WTC11 (cell line): ENCODE results near the gene RASA4B. TPM values are rescaled to one million over a fixed set of nuclear protein-coding genes. Genes with fewer than 3 reads are reported as not detected.
"Not testable (repeated sequence)": the region's sequence is repeated elsewhere in the genome, so short reads cannot be mapped to it uniquely, and the experiment has no call there.

Experiments
- ATAC-seq: fragments of 200-7000 bp; cut with Tn5 transposase; 2 replicates; pipeline ENCODE4 v1.10.0; 2021; ENCODE audit warnings: mild to moderate bottlenecking, moderate library complexity
- CTCF ChIA-PET: fragments of 300-600 bp; sonication (Branson Sonifier 250); formaldehyde crosslinking; loops from one replicate; lab custom pipeline; 2021; ENCODE audit warnings: antibody characterized with exemption; lab: Charles Lee
- POLR2A ChIA-PET: fragments of 350-600 bp; sonication (Branson Sonifier 250); formaldehyde crosslinking; loops from one replicate; lab custom pipeline; 2021; ENCODE audit warnings: antibody characterized with exemption; lab: Charles Lee
- DNase-seq: peaks from one replicate; pipeline ENCODE4 v3.0.0; 2021; ENCODE audit warnings: low spot score
- H3K27ac Mint-ChIP-seq: 2 replicates; pipeline ENCODE4 v1.8.0; 2021; ENCODE audit warnings: mixed read lengths
- H3K27me3 Mint-ChIP-seq: 2 replicates; pipeline ENCODE4 v1.8.0; 2021; ENCODE audit warnings: low read depth, mild to moderate bottlenecking, moderate library complexity, mixed read lengths
- H3K36me3 Mint-ChIP-seq: 2 replicates; pipeline ENCODE4 v1.8.0; 2021; ENCODE audit warnings: mixed read lengths
- H3K4me1 Mint-ChIP-seq: 2 replicates; pipeline ENCODE4 v1.8.0; 2022; ENCODE audit warnings: mixed read lengths
- H3K4me3 Mint-ChIP-seq: 2 replicates; pipeline ENCODE4 v1.8.0; 2021; ENCODE audit warnings: mild to moderate bottlenecking, moderate library complexity, mixed read lengths
- H3K9me3 Mint-ChIP-seq: 2 replicates; pipeline ENCODE4 v1.8.0; 2021; ENCODE audit warnings: mixed read lengths
- total RNA-seq: library from RNA; stranded (reverse); gene quantifications from 3 replicates; pipeline ENCODE4 v1.2.3, GENCODE V29; 2021

Gene RASA4B
- total RNA-seq, 1 experiment from 2014 or later: 3.9 TPM

DNA sequence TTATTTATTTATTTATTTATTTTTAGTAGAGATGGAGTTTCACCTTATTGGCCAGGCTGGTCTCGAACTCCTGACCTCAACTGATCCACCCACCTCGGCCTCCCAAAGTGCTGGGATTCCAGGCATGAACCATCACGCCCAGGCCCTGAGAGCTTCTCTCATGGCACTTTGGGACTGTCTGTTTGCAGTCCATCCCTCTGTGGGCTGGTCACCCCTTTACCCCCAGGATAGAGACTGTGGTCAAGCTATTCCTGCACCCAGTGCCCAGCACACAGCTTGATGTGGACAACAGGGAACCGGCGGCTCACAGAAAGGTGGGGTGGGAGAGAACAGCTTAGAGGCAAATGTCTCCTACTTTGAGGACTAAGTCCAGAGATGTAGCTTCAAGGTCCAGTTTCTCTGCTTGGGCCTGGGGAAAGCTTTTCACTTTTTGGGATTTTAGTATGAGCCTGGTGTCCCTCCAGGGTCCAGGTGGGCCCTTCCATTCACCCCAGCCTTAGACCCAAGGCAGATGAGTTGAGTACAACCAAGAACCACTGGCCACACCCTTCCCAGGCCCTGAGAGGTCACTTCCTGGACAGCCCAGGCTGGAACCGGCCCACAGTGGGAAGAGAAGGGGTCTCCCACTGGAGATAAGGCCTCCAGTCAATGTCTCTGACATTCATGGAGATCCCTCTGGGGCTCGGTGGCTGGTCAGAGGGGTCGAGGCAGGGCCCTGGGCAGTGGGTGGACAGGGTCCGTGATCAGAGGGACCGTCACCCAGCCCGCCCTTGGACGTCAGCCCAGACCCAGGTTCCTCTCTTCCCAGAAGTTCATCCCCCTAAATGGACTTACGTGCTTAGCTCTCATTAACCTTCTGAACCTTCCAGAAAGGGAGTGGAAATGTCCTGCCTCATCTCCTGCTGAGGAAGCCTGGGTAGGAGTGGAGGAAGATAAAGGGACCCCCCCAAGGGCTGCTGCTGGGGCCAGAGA is 10.5 kb upstream of the RASA4B start:
- POLR2A ChIA-PET, H3K9me3 Mint-ChIP-seq, H3K4me1 Mint-ChIP-seq, CTCF ChIA-PET, ATAC-seq, H3K27ac Mint-ChIP-seq, H3K4me3 Mint-ChIP-seq, H3K27me3 Mint-ChIP-seq, H3K36me3 Mint-ChIP-seq, DNase-seq: not testable (repeated sequence)

DNA sequence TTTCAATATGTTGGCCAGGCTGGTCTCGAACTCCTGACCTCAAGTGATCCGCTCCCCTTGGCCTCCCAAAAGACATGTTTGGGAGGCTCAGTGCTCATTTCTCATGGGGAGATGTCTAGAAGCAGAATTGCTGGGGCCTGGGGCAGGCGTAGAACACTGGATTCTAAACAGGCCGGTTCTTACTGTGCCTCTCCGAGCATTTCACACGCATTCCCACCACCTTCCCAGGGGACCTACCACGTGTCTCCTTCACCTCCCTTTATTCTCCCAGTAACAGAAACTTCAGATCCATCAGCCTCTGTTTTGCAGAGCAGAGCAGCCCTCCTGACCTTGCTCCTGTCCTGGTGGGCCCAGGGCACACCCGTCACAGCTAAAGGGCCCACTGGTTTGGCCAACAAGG is 9.6 kb upstream of the RASA4B start:
- H3K36me3 Mint-ChIP-seq, DNase-seq, H3K27ac Mint-ChIP-seq, CTCF ChIA-PET, H3K9me3 Mint-ChIP-seq, H3K4me3 Mint-ChIP-seq, H3K27me3 Mint-ChIP-seq, POLR2A ChIA-PET, H3K4me1 Mint-ChIP-seq: not testable (repeated sequence)
- ATAC-seq: 0 out of 2 replicates have a peak, but pooled peaks have one; percentile 7

DNA sequence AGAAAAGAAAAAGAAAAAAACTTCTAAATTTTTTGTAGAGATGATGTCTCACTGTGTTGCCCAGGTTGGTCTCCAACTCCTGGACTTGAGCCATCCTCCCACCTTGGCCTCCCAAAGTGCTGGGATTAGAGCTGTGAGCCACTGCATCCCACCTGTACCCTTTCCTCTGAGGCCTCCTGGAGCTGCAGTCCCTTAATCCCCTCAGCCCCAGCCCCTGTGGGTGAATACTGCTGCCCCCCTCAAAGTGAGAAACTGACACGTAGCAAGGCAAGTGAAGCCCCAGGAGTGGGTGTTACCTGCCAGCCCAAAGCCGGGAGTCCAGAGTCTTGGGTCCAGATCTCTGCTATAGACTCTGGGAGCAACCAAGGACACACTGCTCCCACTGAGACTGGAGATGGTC is 7.2 kb upstream of the RASA4B start:
- H3K36me3 Mint-ChIP-seq, ATAC-seq, H3K27ac Mint-ChIP-seq, H3K9me3 Mint-ChIP-seq, H3K4me3 Mint-ChIP-seq, POLR2A ChIA-PET, CTCF ChIA-PET, H3K27me3 Mint-ChIP-seq, H3K4me1 Mint-ChIP-seq, DNase-seq: not testable (repeated sequence)

DNA sequence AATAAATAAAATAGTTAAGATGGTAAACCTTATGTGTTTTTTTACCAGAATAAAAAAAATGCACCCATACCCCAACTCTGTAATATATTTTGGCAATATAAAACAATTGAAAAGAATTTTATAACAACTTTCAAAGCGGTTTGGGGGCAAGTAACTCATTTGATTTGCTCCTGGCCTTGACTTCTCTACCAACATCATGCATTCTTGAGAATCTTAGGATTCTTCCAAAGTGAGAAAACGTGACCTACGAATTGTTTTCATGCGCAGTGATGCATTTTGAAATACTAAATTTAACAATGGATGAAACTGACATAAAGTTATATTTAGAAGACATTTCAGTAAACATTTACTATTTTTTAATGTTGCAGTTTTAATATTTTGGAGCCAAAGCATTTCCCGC is 3.2 kb upstream of the RASA4B start:
- H3K4me1 Mint-ChIP-seq, POLR2A ChIA-PET, DNase-seq, H3K36me3 Mint-ChIP-seq, ATAC-seq, H3K27me3 Mint-ChIP-seq, H3K4me3 Mint-ChIP-seq, H3K9me3 Mint-ChIP-seq, H3K27ac Mint-ChIP-seq, CTCF ChIA-PET: not testable (repeated sequence)

DNA sequence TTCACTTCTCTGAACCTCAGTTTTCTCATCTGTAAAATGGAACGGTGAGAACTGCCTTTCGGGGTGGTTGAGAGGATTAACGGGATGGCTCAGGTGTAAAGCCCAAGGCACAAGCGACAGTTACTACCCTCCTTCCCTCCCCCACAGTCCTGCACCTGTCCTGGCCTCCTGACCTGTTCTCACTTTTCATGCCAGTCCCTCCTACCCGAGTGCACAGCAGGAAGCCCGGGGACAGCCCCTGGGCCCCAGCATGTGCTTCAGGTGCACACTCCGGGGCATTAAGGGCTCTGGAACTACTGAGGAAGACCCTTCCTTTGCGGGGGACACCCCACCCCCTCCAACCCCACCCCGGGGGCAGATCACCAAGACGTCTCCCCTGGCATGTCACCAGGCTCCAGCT is 626 bp downstream of the RASA4B start:
- H3K27ac Mint-ChIP-seq, DNase-seq, H3K4me3 Mint-ChIP-seq, H3K27me3 Mint-ChIP-seq, POLR2A ChIA-PET, CTCF ChIA-PET, H3K9me3 Mint-ChIP-seq, H3K36me3 Mint-ChIP-seq, ATAC-seq, H3K4me1 Mint-ChIP-seq: not testable (repeated sequence)

DNA sequence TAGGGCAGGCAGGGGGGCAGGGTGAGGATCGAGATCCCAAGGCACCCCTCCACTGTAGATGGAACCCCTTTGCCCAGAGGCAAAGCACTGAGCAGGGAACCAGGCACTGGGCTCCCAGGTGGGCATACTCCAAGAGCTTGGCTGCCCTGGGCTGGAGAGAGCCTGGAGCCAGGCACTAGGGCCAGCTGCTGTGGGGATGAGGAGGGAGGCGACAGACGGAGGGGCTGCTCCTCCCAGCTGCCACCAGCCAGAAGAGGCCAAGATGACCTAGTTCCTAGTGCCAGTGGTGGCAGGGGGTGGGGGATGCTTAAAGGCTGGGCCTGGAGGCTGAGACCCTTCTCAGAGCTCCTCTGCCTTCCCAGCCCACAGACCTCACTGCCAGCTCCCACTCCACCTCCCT is 1.7 kb downstream of the RASA4B start:
- H3K4me1 Mint-ChIP-seq, H3K27me3 Mint-ChIP-seq, H3K36me3 Mint-ChIP-seq, CTCF ChIA-PET, POLR2A ChIA-PET, H3K9me3 Mint-ChIP-seq, H3K27ac Mint-ChIP-seq, H3K4me3 Mint-ChIP-seq, DNase-seq: not testable (repeated sequence)
- ATAC-seq: peak; percentile 1

DNA sequence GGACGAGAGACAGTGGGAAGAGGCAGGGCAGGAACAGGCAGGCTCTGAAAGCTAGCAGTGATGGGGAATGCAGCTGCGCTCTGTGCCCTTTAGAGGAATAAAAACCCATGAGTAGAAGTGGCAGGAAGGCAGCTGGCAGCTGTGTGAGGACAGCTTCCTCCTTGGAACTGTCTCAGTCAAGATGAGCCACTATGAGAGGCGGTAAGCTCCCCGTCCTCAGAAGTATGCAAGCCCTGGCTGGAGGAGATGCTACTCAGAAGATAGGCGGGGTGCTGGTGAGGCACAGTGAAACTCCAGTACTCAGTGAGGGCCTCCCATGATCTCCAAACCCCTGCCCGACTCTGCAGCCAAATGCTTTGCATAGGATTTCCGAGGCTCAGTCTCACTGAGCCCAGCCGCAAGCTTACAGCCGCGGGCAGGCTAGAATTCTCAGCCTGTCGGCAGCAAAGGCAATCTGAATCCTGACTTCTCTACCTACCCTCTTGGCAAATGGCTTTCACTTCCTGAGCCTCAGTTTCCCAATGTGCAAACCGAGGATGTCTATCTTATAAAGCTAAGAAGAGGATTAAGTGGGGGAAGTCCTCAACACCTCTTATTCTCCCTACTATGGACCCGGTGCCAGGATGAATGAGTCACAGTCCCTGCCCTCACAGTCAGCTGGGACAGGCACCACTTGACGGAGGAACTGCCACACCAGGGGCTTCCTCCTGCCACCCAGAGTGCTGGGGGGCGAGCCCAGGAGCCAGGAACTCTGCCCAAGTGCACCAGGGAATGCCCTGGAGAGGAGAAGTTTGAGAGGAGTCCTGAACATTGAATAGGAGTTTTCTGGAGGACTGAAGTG is 2.5 kb downstream of the RASA4B start:
- H3K27me3 Mint-ChIP-seq, H3K4me3 Mint-ChIP-seq, H3K27ac Mint-ChIP-seq, ATAC-seq, POLR2A ChIA-PET, H3K9me3 Mint-ChIP-seq, DNase-seq, H3K4me1 Mint-ChIP-seq, H3K36me3 Mint-ChIP-seq, CTCF ChIA-PET: not testable (repeated sequence)

DNA sequence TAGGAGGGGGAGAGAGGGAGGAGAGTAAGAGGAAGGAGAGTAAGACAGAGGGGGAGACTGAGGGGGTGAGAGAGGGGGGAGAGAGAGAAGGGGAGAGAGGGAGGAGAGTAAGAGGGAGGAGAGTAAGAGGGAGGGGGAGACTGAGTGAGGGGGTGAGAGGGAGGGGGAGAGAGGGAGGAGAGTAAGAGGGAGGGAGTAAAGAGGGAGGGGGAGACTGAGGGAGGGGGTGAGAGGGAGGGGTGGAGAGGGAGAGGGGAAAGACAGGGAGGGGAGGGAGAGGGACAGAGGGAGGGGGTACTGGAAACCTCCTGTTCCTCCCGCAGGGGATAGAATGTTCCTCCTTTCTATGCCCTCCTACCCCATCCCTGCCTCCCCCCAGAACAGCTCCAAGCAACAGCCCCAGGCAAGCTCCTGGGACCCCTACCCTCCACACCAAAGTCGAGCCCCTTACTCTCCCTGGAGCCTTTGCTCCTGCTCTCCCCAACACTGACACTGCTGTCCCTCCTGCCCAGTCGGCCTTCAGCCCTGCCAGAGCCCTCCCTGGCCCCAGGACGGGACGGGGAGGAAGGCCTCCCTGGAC is 4.8 kb downstream of the RASA4B start:
- H3K4me1 Mint-ChIP-seq, H3K36me3 Mint-ChIP-seq, ATAC-seq, H3K4me3 Mint-ChIP-seq, H3K27ac Mint-ChIP-seq, CTCF ChIA-PET, H3K9me3 Mint-ChIP-seq, POLR2A ChIA-PET, H3K27me3 Mint-ChIP-seq: not testable (repeated sequence)
- peak; percentile 23 for DNase-seq

DNA sequence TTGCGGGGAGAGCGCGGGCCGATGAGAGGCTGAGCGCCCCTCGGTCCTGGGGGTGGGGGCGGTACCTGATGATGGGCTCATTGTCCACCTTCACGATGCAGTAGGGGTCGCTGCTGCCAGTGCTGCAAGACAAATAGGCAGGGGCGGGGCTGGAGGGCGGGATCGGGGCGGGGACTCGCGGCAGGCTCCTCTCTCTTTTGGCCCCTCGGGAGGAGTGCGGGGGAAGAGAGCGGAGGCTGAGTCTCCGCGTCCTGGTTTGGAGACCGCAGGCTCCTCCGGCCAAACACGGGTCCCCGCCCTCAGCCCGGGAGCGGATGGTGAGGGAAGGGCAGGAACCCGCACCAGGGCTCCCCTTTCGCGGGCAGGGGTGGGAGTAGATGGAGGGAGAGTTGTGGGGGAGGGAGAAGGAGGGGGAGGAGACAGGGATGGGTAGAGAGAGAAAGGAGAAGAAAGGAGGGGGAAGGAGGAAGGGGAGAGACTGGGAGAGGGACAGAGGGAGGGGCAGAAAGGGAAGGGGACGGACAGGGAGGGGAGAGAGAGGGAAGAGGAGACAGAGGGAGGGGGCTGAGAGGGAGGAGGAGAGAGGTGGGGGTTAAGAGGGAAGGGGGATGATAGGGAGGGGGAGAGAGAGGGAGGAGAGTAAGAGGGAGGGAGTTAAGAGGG is 5.6 kb downstream of the RASA4B start:
- POLR2A ChIA-PET, CTCF ChIA-PET, H3K27me3 Mint-ChIP-seq: not testable (repeated sequence)

DNA sequence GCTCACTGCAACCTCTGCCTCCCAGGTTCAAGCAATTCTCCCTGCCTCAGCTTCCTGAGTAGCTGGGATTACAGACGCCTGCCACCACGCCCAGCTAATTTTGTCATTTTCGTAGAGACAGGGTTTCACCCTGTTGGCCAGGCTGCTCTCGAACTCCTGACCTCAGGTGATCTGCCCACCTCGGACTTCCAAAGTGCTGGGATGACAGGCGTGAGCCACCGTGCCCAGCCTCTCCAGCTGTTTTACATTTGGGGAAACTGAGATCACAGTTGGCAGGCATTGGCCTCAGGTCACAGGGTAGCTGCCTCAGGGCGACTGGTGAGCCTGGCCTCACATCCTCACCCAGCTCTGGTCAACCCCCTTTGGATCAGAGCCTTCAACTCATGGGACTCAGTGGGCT is 7.0 kb downstream of the RASA4B start:
- H3K4me1 Mint-ChIP-seq, ATAC-seq, H3K27ac Mint-ChIP-seq, POLR2A ChIA-PET, H3K27me3 Mint-ChIP-seq, H3K9me3 Mint-ChIP-seq, H3K36me3 Mint-ChIP-seq, CTCF ChIA-PET, H3K4me3 Mint-ChIP-seq: not testable (repeated sequence)
- DNase-seq: peak; percentile 8

More for the DNA sequence above, 5.6 kb downstream of the RASA4B start:
- not testable (repeated sequence) for DNase-seq, H3K4me3 Mint-ChIP-seq, H3K27ac Mint-ChIP-seq, H3K36me3 Mint-ChIP-seq, H3K9me3 Mint-ChIP-seq, H3K4me1 Mint-ChIP-seq
- peak; percentile 77 for ATAC-seq

DNA sequence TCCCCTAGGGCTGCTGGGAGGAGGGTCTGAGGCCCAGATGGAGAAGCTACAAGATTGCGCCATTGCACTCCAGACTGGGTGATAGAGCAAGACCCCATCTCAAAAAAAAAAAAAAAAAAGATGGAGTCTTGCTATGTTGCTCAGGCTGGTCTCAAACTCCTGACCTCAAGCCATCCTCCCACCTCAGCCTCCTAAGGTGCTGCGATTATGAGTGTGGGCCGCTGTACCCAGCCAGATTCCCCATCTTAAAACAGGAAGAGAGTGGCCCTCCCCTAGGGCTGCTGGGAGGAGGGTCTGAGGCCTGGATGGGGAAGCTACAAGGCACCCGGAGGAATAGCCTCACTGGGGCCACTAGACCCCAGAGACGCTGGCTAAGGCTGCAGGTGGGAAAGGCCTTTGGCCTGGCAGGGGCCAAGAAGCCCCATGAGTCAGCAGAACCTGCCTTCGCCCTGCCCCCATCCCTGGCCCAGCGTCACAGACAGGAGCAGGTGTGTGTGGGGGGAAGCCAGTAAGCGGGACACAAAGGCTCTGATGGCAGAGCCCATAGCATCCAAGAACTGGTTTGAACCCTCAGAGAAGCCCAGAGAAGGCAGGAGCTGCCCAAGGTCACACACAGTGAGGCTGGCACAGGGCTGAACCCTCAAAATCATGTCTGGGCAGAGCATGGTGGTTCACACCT is 10.0 kb downstream of the RASA4B start:
- H3K9me3 Mint-ChIP-seq, H3K4me1 Mint-ChIP-seq, POLR2A ChIA-PET, H3K4me3 Mint-ChIP-seq, ATAC-seq, H3K36me3 Mint-ChIP-seq, H3K27me3 Mint-ChIP-seq, H3K27ac Mint-ChIP-seq, CTCF ChIA-PET, DNase-seq: not testable (repeated sequence)
